GM06990 (cell line): ENCODE data around the gene BRD4.

ENCODE experiments used
- DNase-seq: peaks from one replicate; pipeline ENCODE4 v3.0.0-alpha.2; 2011; ENCODE audit not compliant: insufficient read length; ENCODE audit errors: extremely low read depth
- H3K27me3 ChIP-seq: replicated peaks from 2 replicates; pipeline ENCODE4 v1.6.0; 2011; ENCODE audit warnings: low read length; ENCODE audit not compliant: control insufficient read depth, insufficient read depth
- H3K36me3 ChIP-seq: 2 replicates; pipeline ENCODE4 v1.5.1; 2011; ENCODE audit warnings: low read length; ENCODE audit not compliant: control insufficient read depth, insufficient read depth
- H3K4me3 ChIP-seq: replicated peaks from 2 replicates; pipeline ENCODE4 v1.5.1; 2011; ENCODE audit warnings: low read depth, mild to moderate bottlenecking, control low read depth, low read length
- CTCF ChIP-seq: IDR thresholded peaks from 2 replicates; pipeline ENCODE4 v1.5.1; 2011; ENCODE audit warnings: low read length, control low read depth, mild to moderate bottlenecking, inconsistent platforms; ENCODE audit not compliant: insufficient read depth, poor library complexity, severe bottlenecking

BRD4 gene

GRCh38 chr19:15371786-15372380 lies 39.5 kb upstream of the BRD4 start:
- Histone ChIP-seq H3K36me3 (peaks cover 47% of the 10 kb centered on the region), H3K4me3 (no peak overlapping the region), H3K27me3 (no peaks in the 10 kb centered on the region)
- DNase-seq = no peak
- TF ChIP-seq CTCF = no peak

GRCh38 chr19:15371119-15371518 lies 38.8 kb upstream of the BRD4 start:
- H3K4me3 ChIP-seq = no peak overlapping the region
- no peak for TF ChIP-seq CTCF
- DNase-seq = no peak
- H3K36me3 ChIP-seq = peaks cover 47% of the 10 kb centered on the region
- H3K27me3 ChIP-seq = no peaks in the 10 kb centered on the region

GRCh38 chr19:15369594-15369891 lies 37.2 kb upstream of the BRD4 start:
- Histone ChIP-seq H3K27me3 (no peaks in the 10 kb centered on the region), H3K36me3 (peaks cover 50% of the 10 kb centered on the region), H3K4me3 (no peak overlapping the region)
- no peak for TF ChIP-seq CTCF
- no peak for DNase-seq

- DNase-seq = no peak
- Histone ChIP-seq H3K4me3 (no peak overlapping the region), H3K36me3 (peaks cover 47% of the 10 kb centered on the region), H3K27me3 (no peaks in the 10 kb centered on the region)
- no peak for TF ChIP-seq CTCF
Observed at GRCh38 chr19:15368798-15369593, 36.7 kb upstream of the BRD4 start.

GRCh38 chr19:15368051-15368632 lies 35.8 kb upstream of the BRD4 start:
- no peak for DNase-seq
- Histone ChIP-seq H3K4me3 (no peak overlapping the region), H3K36me3 (peaks cover 40% of the 10 kb centered on the region), H3K27me3 (no peaks in the 10 kb centered on the region)
- no peak for TF ChIP-seq CTCF
